ENCODE measurements around the gene FOXP1. TPM values are rescaled to one million over a fixed set of nuclear protein-coding genes. Genes with fewer than 3 reads are reported as not detected.

Gene FOXP1
- total and polyA plus RNA-seq, 2 experiments from 2014 or later, result 37.4 to 59.9 TPM

- Histone ChIP-seq H3K9me3 (ENCODE audit: low read depth) (no peaks in the 10 kb centered on the region), H3K27ac (peak overlapping the region; percentile 96), H3K9ac (peak overlapping the region; percentile 78), H3K4me3 (peak overlapping the region; percentile 72), H3K4me2 (ENCODE audit: unreplicated experiment) (peak overlapping the region; percentile 89), H3K79me2 (ENCODE audit: insufficient read depth) (peaks cover 73% of the 10 kb centered on the region), H3K36me3 (ENCODE audit: low read depth) (no peaks in the 10 kb centered on the region), H4K20me1 (ENCODE audit: insufficient read depth) (no peaks in the 10 kb centered on the region), H3K9me2 (ENCODE audit: insufficient read depth) (no peaks in the 10 kb centered on the region), H2AFZ (peak overlapping the region; percentile 74), H3K27me3 (replicated peaks; ENCODE audit: insufficient read depth) (no peaks in the 10 kb centered on the region), H3F3A (ENCODE audit: insufficient read depth) (peaks cover 41% of the 10 kb centered on the region), H3K4me1 (ENCODE audit: insufficient read depth) (peaks cover 42% of the 10 kb centered on the region)
- TF ChIP-seq EZH2phosphoT487 (IDR thresholded peaks at IDR 0.05; ENCODE audit: insufficient read depth, low read depth) (no peak), EZH2 (IDR thresholded peaks at IDR 0.05; ENCODE audit: insufficient read depth, poor library complexity, severe bottlenecking) (no peak)
- in situ Hi-C loops (cut with MboI), result no loop called here
- 3 to 6% methylated on average over 15 of the region's 15 CpGs for WGBS, 2 experiments (ENCODE audit: low coverage in 1 of 2, low lambda C conversion rate in 2 of 2, missing lambda C conversion rate in 2 of 2)
- peak; percentile 98 for DNase-seq
Observed at GRCh38 chr3:71504250-71505036, 79.1 kb downstream of the FOXP1 start.

- H3K9me3 ChIP-seq (ENCODE audit: low read depth), result no peaks in the 10 kb centered on the region
- peak overlapping the region; percentile 96 for H3K27ac ChIP-seq
- H3K79me2 ChIP-seq (ENCODE audit: insufficient read depth), result peaks cover 74% of the 10 kb centered on the region
- no peaks in the 10 kb centered on the region for H4K20me1 ChIP-seq (ENCODE audit: insufficient read depth)
- H3K27me3 ChIP-seq (replicated peaks; ENCODE audit: insufficient read depth), result no peaks in the 10 kb centered on the region
- peaks cover 41% of the 10 kb centered on the region for H3F3A ChIP-seq (ENCODE audit: insufficient read depth)
- H3K36me3 ChIP-seq (ENCODE audit: low read depth), result no peaks in the 10 kb centered on the region
- peak overlapping the region; percentile 78 for H3K9ac ChIP-seq
- peaks cover 35% of the 10 kb centered on the region for H3K4me1 ChIP-seq (ENCODE audit: insufficient read depth)
- peak overlapping the region; percentile 89 for H3K4me2 ChIP-seq (ENCODE audit: unreplicated experiment)
- peak overlapping the region; percentile 72 for H3K4me3 ChIP-seq
- H2AFZ ChIP-seq, result peak overlapping the region; percentile 74
- WGBS, 2 experiments (ENCODE audit: low coverage in 1 of 2, low lambda C conversion rate in 2 of 2, missing lambda C conversion rate in 2 of 2), result 42 to 44% methylated on average over 9 to 10 of the region's 10 CpGs
- in situ Hi-C loops (cut with MboI), result no loop called here
- TF ChIP-seq EZH2 (IDR thresholded peaks at IDR 0.05; ENCODE audit: insufficient read depth, poor library complexity, severe bottlenecking) (no peak), EZH2phosphoT487 (IDR thresholded peaks at IDR 0.05; ENCODE audit: insufficient read depth, low read depth) (no peak)
- DNase-seq, result peak; percentile 95
- no peaks in the 10 kb centered on the region for H3K9me2 ChIP-seq (ENCODE audit: insufficient read depth)
Observed at GRCh38 chr3:71503525-71504249, 79.8 kb downstream of the FOXP1 start.

GRCh38 chr3:71502066-71502625 lies 81.4 kb downstream of the FOXP1 start:
- H3K4me2 ChIP-seq (ENCODE audit: unreplicated experiment), result no peak overlapping the region
- no peaks in the 10 kb centered on the region for H3K27me3 ChIP-seq (replicated peaks; ENCODE audit: insufficient read depth)
- H3K36me3 ChIP-seq (ENCODE audit: low read depth), result no peaks in the 10 kb centered on the region
- H2AFZ ChIP-seq, result no peak overlapping the region
- no peak overlapping the region for H3K9ac ChIP-seq
- H3K27ac ChIP-seq, result peak overlapping the region; percentile 96
- WGBS, 2 experiments (ENCODE audit: low coverage in 1 of 2, low lambda C conversion rate in 2 of 2, missing lambda C conversion rate in 2 of 2), result 98% methylated on average over 5 of the region's 5 CpGs
- in situ Hi-C loops (cut with MboI), result no loop called here
- no peaks in the 10 kb centered on the region for H3K9me2 ChIP-seq (ENCODE audit: insufficient read depth)
- H3F3A ChIP-seq (ENCODE audit: insufficient read depth), result peaks cover 43% of the 10 kb centered on the region
- no peaks in the 10 kb centered on the region for H3K9me3 ChIP-seq (ENCODE audit: low read depth)
- TF ChIP-seq EZH2phosphoT487 (IDR thresholded peaks at IDR 0.05; ENCODE audit: insufficient read depth, low read depth) (no peak), EZH2 (IDR thresholded peaks at IDR 0.05; ENCODE audit: insufficient read depth, poor library complexity, severe bottlenecking) (no peak)
- H3K79me2 ChIP-seq (ENCODE audit: insufficient read depth), result peaks cover 74% of the 10 kb centered on the region
- peaks cover 44% of the 10 kb centered on the region for H3K4me1 ChIP-seq (ENCODE audit: insufficient read depth)
- H4K20me1 ChIP-seq (ENCODE audit: insufficient read depth), result no peaks in the 10 kb centered on the region
- no peak overlapping the region for H3K4me3 ChIP-seq
- no peak for DNase-seq

GRCh38 chr3:71500696-71501095 lies 82.8 kb downstream of the FOXP1 start:
- Histone ChIP-seq H3K9me2 (ENCODE audit: insufficient read depth) (no peaks in the 10 kb centered on the region), H3K4me3 (no peak overlapping the region), H3K9ac (no peak overlapping the region), H3K36me3 (ENCODE audit: low read depth) (no peaks in the 10 kb centered on the region), H2AFZ (no peak overlapping the region), H3F3A (ENCODE audit: insufficient read depth) (peaks cover 50% of the 10 kb centered on the region), H4K20me1 (ENCODE audit: insufficient read depth) (no peaks in the 10 kb centered on the region), H3K27ac (no peak overlapping the region), H3K4me1 (ENCODE audit: insufficient read depth) (peaks cover 54% of the 10 kb centered on the region), H3K27me3 (replicated peaks; ENCODE audit: insufficient read depth) (no peaks in the 10 kb centered on the region), H3K4me2 (ENCODE audit: unreplicated experiment) (no peak overlapping the region), H3K79me2 (ENCODE audit: insufficient read depth) (peaks cover 63% of the 10 kb centered on the region), H3K9me3 (ENCODE audit: low read depth) (no peaks in the 10 kb centered on the region)
- 97 to 98% methylated on average over 6 of the region's 6 CpGs for WGBS, 2 experiments (ENCODE audit: low coverage in 1 of 2, low lambda C conversion rate in 2 of 2, missing lambda C conversion rate in 2 of 2)
- DNase-seq, result no peak
- in situ Hi-C loops (cut with MboI), result no loop called here
- TF ChIP-seq EZH2phosphoT487 (IDR thresholded peaks at IDR 0.05; ENCODE audit: insufficient read depth, low read depth) (no peak), EZH2 (IDR thresholded peaks at IDR 0.05; ENCODE audit: insufficient read depth, poor library complexity, severe bottlenecking) (no peak)
